ENCODE results near the gene SLC2A13. TPM values are rescaled to one million over a fixed set of nuclear protein-coding genes. Genes with fewer than 3 reads are reported as not detected.
"Not testable (repeated sequence)": the region's sequence is repeated elsewhere in the genome, so short reads cannot be mapped to it uniquely, and the experiment has no call there.

Gene SLC2A13
- total RNA-seq, 3 donors from 2014 or later: 2.4 to 3.6 (median 3.2) TPM

GRCh38 chr12:39930101-39930500, 175.8 kb downstream of the SLC2A13 start:
- Mint-ChIP-seq H3K4me3 (no peak overlapping the region), H3K27me3 (ENCODE audit: low read depth) (no peaks in the 10 kb centered on the region), H3K4me1 (ENCODE audit: low read depth) (no peaks in the 10 kb centered on the region), H3K9me3 (no peaks in the 10 kb centered on the region), H3K36me3 (ENCODE audit: insufficient read depth) (no peaks in the 10 kb centered on the region)
- DNase-seq (no peak), ATAC-seq (no peak)

GRCh38 chr12:39928181-39928899, 177.5 kb downstream of the SLC2A13 start:
- H3K27me3 Mint-ChIP-seq (ENCODE audit: low read depth): no peaks in the 10 kb centered on the region
- no peaks in the 10 kb centered on the region for H3K36me3 Mint-ChIP-seq (ENCODE audit: insufficient read depth)
- ATAC-seq: no peak
- DNase-seq: no peak
- H3K4me3 Mint-ChIP-seq: no peak overlapping the region
- no peaks in the 10 kb centered on the region for H3K4me1 Mint-ChIP-seq (ENCODE audit: low read depth)
- no peaks in the 10 kb centered on the region for H3K9me3 Mint-ChIP-seq

- H3K36me3 Mint-ChIP-seq (ENCODE audit: insufficient read depth): no peaks in the 10 kb centered on the region
These were observed 182.5 kb downstream of the SLC2A13 start for GRCh38 chr12:39923364-39923763.

GRCh38 chr12:39922598-39922997, 183.3 kb downstream of the SLC2A13 start:
- not testable (repeated sequence) for H3K36me3 Mint-ChIP-seq (ENCODE audit: insufficient read depth); H3K27me3 Mint-ChIP-seq (ENCODE audit: low read depth); ATAC-seq; DNase-seq; H3K9me3 Mint-ChIP-seq; H3K4me3 Mint-ChIP-seq; H3K4me1 Mint-ChIP-seq (ENCODE audit: low read depth)

More at GRCh38 chr12:39923364-39923763, 182.5 kb downstream of the SLC2A13 start:
- ATAC-seq: no peak
- H3K9me3 Mint-ChIP-seq: no peaks in the 10 kb centered on the region
- no peak overlapping the region for H3K4me3 Mint-ChIP-seq
- no peaks in the 10 kb centered on the region for H3K4me1 Mint-ChIP-seq (ENCODE audit: low read depth)
- no peaks in the 10 kb centered on the region for H3K27me3 Mint-ChIP-seq (ENCODE audit: low read depth)
- no peak for DNase-seq

- ATAC-seq: no peak
- H3K4me1 Mint-ChIP-seq (ENCODE audit: low read depth): no peaks in the 10 kb centered on the region
- H3K36me3 Mint-ChIP-seq (ENCODE audit: insufficient read depth): no peaks in the 10 kb centered on the region
- H3K4me3 Mint-ChIP-seq: no peak overlapping the region
- no peak for DNase-seq
- no peaks in the 10 kb centered on the region for H3K27me3 Mint-ChIP-seq (ENCODE audit: low read depth)
- H3K9me3 Mint-ChIP-seq: no peaks in the 10 kb centered on the region
These were observed 185.2 kb downstream of the SLC2A13 start for GRCh38 chr12:39920647-39921046.

- H3K4me3 Mint-ChIP-seq: no peak overlapping the region
- H3K4me1 Mint-ChIP-seq (ENCODE audit: low read depth): no peaks in the 10 kb centered on the region
- H3K36me3 Mint-ChIP-seq (ENCODE audit: insufficient read depth): no peaks in the 10 kb centered on the region
- no peaks in the 10 kb centered on the region for H3K9me3 Mint-ChIP-seq
- DNase-seq: no peak
- ATAC-seq: no peak
- H3K27me3 Mint-ChIP-seq (ENCODE audit: low read depth): no peaks in the 10 kb centered on the region
These were observed 185.7 kb downstream of the SLC2A13 start for GRCh38 chr12:39920222-39920621.

GRCh38 chr12:39919790-39920189, 186.1 kb downstream of the SLC2A13 start:
- H3K27me3 Mint-ChIP-seq (ENCODE audit: low read depth): no peaks in the 10 kb centered on the region
- H3K9me3 Mint-ChIP-seq: no peaks in the 10 kb centered on the region
- DNase-seq: no peak
- ATAC-seq: no peak
- H3K4me1 Mint-ChIP-seq (ENCODE audit: low read depth): no peaks in the 10 kb centered on the region
- no peaks in the 10 kb centered on the region for H3K36me3 Mint-ChIP-seq (ENCODE audit: insufficient read depth)
- no peak overlapping the region for H3K4me3 Mint-ChIP-seq

GRCh38 chr12:39915249-39915648, 190.6 kb downstream of the SLC2A13 start:
- Mint-ChIP-seq H3K9me3 (no peaks in the 10 kb centered on the region), H3K4me1 (ENCODE audit: low read depth) (no peaks in the 10 kb centered on the region), H3K36me3 (ENCODE audit: insufficient read depth) (peaks cover 2% of the 10 kb centered on the region), H3K4me3 (no peak overlapping the region), H3K27me3 (ENCODE audit: low read depth) (no peaks in the 10 kb centered on the region)
- ATAC-seq (no peak), DNase-seq (no peak)

DNA sequence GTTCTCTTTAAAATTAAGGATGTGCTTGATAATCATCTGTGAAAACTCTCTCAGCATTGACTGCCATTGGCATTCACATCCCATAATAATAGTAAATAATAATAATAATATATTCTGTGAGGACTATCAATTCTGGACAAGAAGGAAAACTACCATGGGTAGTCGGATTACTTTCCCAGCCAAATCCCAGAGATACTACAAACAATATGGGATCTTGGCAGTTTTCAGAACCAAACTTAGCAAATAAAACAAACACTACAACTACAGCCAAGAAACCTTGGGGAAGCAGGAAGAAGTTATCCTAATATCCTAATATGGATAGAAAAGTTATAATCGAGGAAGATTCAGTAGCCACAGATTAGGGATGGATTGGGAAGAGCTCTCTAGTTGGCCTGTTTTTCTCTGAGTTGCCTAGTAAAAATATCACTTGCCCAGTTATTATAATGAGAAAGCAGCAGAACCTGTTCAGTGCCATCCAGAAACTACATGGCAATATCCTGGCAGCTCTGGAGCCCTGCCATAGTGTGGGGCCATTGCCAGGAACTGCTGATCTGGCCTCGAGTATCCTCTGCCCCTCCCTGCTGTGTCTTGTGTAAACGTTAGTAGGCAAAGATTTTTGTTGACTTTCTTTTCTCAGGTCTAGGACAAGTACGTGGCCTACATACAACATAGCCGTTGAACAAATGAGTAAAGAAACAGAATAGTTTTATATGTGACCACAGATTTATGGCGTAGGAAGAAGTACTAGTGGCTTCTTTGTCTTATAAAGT, 193.5 kb downstream of the SLC2A13 start:
- H3K4me3 Mint-ChIP-seq: no peak overlapping the region
- no peaks in the 10 kb centered on the region for H3K27me3 Mint-ChIP-seq (ENCODE audit: low read depth)
- no peaks in the 10 kb centered on the region for H3K4me1 Mint-ChIP-seq (ENCODE audit: low read depth)
- no peak for ATAC-seq
- H3K9me3 Mint-ChIP-seq: no peaks in the 10 kb centered on the region
- DNase-seq: no peak
- H3K36me3 Mint-ChIP-seq (ENCODE audit: insufficient read depth): peaks cover 2% of the 10 kb centered on the region

GRCh38 chr12:39906237-39906636, 199.6 kb downstream of the SLC2A13 start:
- DNase-seq (no peak), ATAC-seq (no peak)
- Mint-ChIP-seq H3K9me3 (no peaks in the 10 kb centered on the region), H3K27me3 (ENCODE audit: low read depth) (no peaks in the 10 kb centered on the region), H3K36me3 (ENCODE audit: insufficient read depth) (no peaks in the 10 kb centered on the region), H3K4me3 (no peak overlapping the region), H3K4me1 (ENCODE audit: low read depth) (no peaks in the 10 kb centered on the region)

GRCh38 chr12:39905152-39905551, 200.7 kb downstream of the SLC2A13 start:
- H3K9me3 Mint-ChIP-seq: no peaks in the 10 kb centered on the region
- no peak for DNase-seq
- no peak for ATAC-seq
- no peak overlapping the region for H3K4me3 Mint-ChIP-seq
- no peaks in the 10 kb centered on the region for H3K36me3 Mint-ChIP-seq (ENCODE audit: insufficient read depth)
- no peaks in the 10 kb centered on the region for H3K27me3 Mint-ChIP-seq (ENCODE audit: low read depth)
- no peaks in the 10 kb centered on the region for H3K4me1 Mint-ChIP-seq (ENCODE audit: low read depth)

DNA sequence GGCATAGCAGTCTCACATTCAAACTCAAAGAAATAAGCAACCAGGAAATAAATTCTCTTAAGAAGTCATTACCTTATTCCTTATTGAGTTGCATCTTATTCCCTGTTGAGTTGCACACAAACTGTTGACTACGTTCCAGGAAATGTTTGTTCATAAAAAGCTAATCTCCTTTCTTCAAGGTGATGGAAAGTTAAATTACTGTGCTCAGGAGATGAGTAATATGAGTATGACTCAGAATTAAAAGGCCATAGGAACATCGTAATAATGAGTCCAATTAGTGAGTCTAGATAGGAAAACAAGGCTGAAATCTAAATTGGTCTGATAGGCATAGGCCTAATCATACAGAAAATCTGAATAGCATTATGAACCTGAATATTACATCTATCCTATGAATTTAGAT, 203.1 kb downstream of the SLC2A13 start:
- Mint-ChIP-seq H3K4me1 (ENCODE audit: low read depth) (no peaks in the 10 kb centered on the region), H3K27me3 (ENCODE audit: low read depth) (no peaks in the 10 kb centered on the region), H3K9me3 (no peaks in the 10 kb centered on the region), H3K36me3 (ENCODE audit: insufficient read depth) (no peaks in the 10 kb centered on the region), H3K4me3 (no peak overlapping the region)
- ATAC-seq (no peak), DNase-seq (no peak)

DNA sequence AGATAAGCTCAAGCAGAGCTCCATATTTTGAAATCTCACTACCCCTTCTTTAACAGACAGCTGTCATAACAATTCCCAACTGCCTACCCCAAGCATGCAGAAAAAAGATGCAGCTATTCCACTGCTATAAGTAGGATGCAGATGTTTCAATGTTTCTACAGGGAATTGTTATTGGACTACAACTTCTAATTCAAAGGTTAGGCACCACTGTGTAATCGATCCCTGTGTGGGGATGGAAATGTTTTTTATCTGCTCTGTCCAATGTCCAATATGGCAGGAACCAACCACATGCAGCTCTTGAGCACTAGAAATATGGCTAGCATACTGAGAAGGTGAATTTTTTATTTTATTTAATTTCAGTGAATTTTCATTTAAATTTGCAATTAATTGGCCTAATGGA, 208.6 kb downstream of the SLC2A13 start:
- Mint-ChIP-seq H3K4me1 (ENCODE audit: low read depth) (no peaks in the 10 kb centered on the region), H3K36me3 (ENCODE audit: insufficient read depth) (no peaks in the 10 kb centered on the region), H3K9me3 (no peaks in the 10 kb centered on the region), H3K4me3 (no peak overlapping the region), H3K27me3 (ENCODE audit: low read depth) (no peaks in the 10 kb centered on the region)
- DNase-seq: no peak
- ATAC-seq: no peak

DNA sequence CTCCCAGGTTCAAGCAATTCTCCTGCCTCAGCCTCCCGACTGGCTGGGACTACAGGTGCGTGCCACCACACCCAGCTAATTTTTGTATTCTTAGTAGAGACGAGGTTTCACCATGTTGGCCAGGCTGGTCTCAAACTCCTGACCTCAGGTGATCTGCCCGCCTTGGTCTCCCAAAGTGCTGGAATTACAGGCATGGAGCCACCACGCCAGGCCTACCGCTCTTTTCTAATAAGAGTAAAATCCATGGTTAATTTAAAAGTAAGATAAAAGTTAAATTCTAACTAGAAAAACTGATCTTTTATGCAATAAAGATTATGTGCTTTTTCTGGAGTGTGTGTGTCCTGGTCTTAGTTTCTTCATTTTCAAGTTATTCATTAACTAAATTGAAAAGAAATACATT, 212.5 kb downstream of the SLC2A13 start:
- H3K9me3 Mint-ChIP-seq; ATAC-seq; H3K36me3 Mint-ChIP-seq (ENCODE audit: insufficient read depth); H3K4me1 Mint-ChIP-seq (ENCODE audit: low read depth); H3K4me3 Mint-ChIP-seq; H3K27me3 Mint-ChIP-seq (ENCODE audit: low read depth); DNase-seq: not testable (repeated sequence)

GRCh38 chr12:39892146-39892545, 213.7 kb downstream of the SLC2A13 start:
- Mint-ChIP-seq H3K4me3 (no peak overlapping the region), H3K9me3 (no peaks in the 10 kb centered on the region)
- no peak for ATAC-seq

More at GRCh38 chr12:39892146-39892545, 213.7 kb downstream of the SLC2A13 start:
- no peaks in the 10 kb centered on the region for H3K27me3 Mint-ChIP-seq (ENCODE audit: low read depth)
- H3K36me3 Mint-ChIP-seq (ENCODE audit: insufficient read depth): no peaks in the 10 kb centered on the region
- no peaks in the 10 kb centered on the region for H3K4me1 Mint-ChIP-seq (ENCODE audit: low read depth)
- DNase-seq: no peak

Data from activated T-cell treated with anti-CD3 and anti-CD28 coated beads, Interleukin-2, amount 50 U/mL, for 4 hours (primary cell).